ENCODE measurements around the gene SUPT16H.

DNA sequence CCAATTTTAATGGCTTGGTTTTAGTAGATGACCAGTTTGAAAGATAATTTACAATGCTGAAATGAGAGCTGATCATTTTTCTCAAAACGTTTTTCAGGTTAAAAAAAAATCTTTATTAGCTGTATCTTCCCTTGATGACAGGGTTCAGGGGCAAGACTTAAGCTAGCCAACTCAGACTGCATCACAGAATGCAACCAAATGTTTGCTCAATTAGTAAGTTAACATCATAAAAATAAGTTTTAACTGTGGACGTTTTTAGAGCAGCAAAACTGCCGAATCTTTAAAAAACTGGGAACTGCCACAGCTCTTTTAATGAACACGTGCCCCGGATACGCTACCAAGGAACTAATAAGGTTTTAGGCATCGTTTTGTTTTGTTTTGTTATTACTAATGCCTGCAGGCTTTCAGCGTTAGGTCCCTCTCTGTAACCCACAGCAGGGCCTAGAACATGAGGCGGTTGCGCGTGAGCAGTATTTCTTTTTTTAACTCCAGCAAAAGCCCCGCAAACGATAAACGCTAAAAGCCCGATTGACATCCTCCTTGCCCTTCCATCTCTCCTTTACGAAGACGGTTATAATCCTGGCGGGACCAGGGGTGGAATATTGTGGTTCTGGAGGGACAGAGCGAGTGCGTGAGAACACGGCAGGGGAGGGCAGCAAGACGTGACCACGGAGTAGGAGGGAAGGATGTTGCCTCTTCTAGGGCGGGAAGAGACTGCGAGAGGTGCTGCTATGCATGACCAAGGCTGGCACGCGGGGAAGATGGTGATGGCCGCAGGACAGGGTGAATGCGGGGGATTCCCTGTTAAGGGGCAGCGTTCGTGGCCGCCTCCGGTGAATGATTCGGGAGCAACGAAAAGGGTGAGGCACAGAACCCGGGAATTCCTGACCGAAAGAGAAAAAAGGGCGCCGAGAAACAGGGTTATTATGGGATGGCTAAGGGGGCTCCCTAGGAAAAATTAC lies 652 bp downstream of the SUPT16H start:
- TF ChIP-seq, protein P1, sequence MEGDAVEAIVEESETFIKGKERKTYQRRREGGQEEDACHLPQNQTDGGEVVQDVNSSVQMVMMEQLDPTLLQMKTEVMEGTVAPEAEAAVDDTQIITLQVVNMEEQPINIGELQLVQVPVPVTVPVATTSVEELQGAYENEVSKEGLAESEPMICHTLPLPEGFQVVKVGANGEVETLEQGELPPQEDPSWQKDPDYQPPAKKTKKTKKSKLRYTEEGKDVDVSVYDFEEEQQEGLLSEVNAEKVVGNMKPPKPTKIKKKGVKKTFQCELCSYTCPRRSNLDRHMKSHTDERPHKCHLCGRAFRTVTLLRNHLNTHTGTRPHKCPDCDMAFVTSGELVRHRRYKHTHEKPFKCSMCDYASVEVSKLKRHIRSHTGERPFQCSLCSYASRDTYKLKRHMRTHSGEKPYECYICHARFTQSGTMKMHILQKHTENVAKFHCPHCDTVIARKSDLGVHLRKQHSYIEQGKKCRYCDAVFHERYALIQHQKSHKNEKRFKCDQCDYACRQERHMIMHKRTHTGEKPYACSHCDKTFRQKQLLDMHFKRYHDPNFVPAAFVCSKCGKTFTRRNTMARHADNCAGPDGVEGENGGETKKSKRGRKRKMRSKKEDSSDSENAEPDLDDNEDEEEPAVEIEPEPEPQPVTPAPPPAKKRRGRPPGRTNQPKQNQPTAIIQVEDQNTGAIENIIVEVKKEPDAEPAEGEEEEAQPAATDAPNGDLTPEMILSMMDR (IDR thresholded peaks at IDR 0.05): no peak
- TF ChIP-seq EP300 (IDR thresholded peaks at IDR 0.05): no peak
- TF ChIP-seq POLR2A (IDR thresholded peaks at IDR 0.05): no peak

Measured in ovary (tissue), 3 donors.